ENCODE measurements around the gene SLC3A2.

- TF ChIP-seq SIN3A (IDR thresholded peaks at IDR 0.05; ENCODE audit: borderline replicate concordance, insufficient read depth, low read length) (no peak), TAF1 (IDR thresholded peaks at IDR 0.05; ENCODE audit: borderline replicate concordance, insufficient read depth, low read length) (peak; percentile 50; the same call in 1 of the 2 replicates), POLR2AphosphoS5 (IDR thresholded peaks at IDR 0.05; ENCODE audit: low read depth, low read length) (no peak; the same call in 1 of the 2 replicates)
- TF ChIP-seq, protein P1, sequence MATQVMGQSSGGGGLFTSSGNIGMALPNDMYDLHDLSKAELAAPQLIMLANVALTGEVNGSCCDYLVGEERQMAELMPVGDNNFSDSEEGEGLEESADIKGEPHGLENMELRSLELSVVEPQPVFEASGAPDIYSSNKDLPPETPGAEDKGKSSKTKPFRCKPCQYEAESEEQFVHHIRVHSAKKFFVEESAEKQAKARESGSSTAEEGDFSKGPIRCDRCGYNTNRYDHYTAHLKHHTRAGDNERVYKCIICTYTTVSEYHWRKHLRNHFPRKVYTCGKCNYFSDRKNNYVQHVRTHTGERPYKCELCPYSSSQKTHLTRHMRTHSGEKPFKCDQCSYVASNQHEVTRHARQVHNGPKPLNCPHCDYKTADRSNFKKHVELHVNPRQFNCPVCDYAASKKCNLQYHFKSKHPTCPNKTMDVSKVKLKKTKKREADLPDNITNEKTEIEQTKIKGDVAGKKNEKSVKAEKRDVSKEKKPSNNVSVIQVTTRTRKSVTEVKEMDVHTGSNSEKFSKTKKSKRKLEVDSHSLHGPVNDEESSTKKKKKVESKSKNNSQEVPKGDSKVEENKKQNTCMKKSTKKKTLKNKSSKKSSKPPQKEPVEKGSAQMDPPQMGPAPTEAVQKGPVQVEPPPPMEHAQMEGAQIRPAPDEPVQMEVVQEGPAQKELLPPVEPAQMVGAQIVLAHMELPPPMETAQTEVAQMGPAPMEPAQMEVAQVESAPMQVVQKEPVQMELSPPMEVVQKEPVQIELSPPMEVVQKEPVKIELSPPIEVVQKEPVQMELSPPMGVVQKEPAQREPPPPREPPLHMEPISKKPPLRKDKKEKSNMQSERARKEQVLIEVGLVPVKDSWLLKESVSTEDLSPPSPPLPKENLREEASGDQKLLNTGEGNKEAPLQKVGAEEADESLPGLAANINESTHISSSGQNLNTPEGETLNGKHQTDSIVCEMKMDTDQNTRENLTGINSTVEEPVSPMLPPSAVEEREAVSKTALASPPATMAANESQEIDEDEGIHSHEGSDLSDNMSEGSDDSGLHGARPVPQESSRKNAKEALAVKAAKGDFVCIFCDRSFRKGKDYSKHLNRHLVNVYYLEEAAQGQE (IDR thresholded peaks at IDR 0.05; ENCODE audit: insufficient read depth in 1 of 2, low read depth in 2 of 2, low read length in 2 of 2), result no peak
Measured at GRCh38 chr11:62853279-62853965, 27.3 kb upstream of the SLC3A2 start.
